ENCODE data around the gene CCND3.

CCND3 gene

DNA sequence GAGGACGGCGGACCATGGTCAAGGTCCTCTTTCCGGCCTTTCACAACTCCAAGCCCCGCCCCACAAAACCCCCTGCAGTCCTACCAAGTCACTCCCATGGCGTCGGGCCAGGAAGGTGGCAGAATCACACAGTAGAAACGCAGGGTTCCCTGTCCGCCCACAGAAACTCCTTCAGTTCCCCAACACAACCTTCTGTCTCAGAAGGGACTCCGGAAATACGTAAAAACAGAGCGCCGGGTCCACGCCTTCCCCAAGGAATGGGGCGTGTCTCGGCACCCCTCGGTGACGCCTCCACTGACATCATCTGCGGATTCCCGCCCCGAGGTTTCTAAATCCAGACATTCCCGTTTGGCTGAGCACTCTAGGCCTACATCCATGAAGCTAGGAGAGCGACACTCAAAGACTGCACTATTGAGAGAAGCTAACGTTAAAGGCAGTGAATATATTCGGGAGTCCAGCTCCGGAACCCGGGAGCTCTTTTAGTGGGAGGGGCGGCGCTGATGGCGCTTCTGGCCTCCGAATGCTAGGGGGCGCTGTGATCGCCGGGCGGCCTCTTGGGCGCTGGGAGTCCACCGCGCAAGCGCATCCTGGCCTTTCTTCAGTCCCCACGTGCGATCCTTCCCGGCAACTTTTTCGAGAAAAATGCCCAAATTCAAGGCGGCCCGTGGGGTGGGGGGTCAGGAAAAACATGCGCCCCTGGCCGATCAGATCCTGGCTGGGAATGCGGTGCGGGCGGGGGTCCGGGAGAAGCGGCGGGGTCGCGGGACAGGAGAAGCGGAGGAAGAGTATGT, 20.5 kb downstream of the CCND3 start, which contains the start of the genes BYSL and MED20:
Gene BYSL, plus strand, starts transcription at position 579 of the 791 bp plus-strand sequence. Its CDS starts 64 bp downstream, at position 643.
Gene MED20, minus strand, starts transcription at position 219 of the 791 bp plus-strand sequence. Its CDS starts 121 bp downstream, at position 98.
- DNase-seq = peak; percentile 96

DNA sequence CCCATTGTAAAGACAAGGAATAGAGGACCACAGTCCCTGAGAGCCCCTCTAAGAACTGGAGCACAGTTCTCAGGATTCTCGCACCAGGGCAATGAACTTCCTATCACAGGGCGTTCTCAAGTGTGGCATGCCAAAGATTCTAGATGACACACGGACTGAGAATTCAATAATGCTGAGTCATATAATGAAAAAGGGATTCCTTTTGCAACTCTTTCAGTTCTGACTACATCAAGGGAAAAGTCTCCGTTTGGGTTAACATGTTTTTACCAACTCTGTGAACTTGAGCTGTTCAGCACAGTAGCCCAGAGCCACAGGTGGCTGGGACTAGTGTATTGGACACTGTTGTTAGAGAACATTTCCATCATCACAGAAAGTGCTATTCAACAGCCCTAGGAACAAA, 24.1 kb downstream of the CCND3 start:
- peak; percentile 69 for DNase-seq

DNA sequence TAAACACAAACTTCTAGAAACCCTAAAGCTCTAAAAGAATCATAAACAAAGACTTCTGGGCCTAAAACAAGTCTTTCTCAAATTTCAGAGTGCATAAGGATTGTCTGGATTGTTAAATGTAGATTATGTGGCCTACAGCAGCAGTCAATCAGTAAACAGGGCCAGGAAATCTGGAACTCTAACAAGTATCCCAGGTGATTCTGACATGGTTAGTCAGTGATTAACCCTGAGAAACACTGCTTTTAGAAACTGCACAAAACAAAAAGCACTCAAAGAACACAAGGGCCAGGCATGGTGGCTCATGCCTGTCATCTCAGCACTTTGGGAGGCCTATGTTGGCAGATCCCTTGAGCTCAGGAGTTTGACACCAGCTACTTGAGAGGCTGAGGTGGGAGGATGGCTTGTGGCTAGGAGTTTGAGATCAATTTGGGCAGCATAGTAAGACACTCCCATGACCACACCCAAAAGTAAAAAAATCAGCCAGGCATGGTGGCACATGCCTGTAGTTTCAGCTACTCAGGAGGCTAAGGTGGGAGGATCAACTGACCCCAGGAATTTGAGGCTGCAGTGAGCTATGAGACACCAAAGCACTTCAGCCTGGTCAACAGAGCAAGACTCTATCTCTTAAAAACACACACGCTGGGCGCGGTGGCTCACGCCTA, 26.6 kb downstream of the CCND3 start:
- no peak for DNase-seq

DNA sequence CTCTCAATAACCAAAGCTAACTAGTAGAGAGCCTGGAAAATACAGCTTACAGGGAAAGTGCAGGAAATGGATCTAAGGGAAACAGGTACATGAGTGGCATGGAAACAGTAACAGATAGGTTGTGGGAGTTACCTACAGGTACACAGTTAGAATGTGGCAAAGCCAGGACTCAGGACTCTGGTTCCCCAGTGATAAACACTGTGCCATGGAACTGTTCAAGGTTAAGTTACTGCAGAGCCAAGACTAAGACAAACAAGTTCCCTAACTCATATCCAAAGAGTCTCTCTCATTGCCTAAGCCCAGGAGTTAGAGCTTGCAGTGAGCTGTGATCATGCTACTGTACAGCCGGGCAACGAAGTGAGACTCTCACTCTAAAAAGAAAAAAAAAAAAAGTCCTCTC, 27.3 kb downstream of the CCND3 start:
- DNase-seq = no peak

GRCh38 chr6:41909727-41910126, 31.9 kb downstream of the CCND3 start:
- no peak for DNase-seq

- DNase-seq = peak; percentile 54
Measured at GRCh38 chr6:41901882-41902519, 39.6 kb downstream of the CCND3 start.

GRCh38 chr6:41900861-41901260, 40.7 kb downstream of the CCND3 start:
- no peak for DNase-seq

GRCh38 chr6:41896281-41896680, 45.3 kb downstream of the CCND3 start:
- no peak for DNase-seq

GRCh38 chr6:41895300-41896233, 46.0 kb downstream of the CCND3 start, which contains the start of gene USP49:
Gene USP49, minus strand, starts transcription at chr6:41895375. Its CDS starts 88,392 bp downstream, at chr6:41806983.
- DNase-seq = peak; percentile 90

- no peak for DNase-seq
Measured at GRCh38 chr6:41894366-41895299, 47.0 kb downstream of the CCND3 start.

- no peak for DNase-seq
Measured at GRCh38 chr6:41892921-41893564, 48.6 kb downstream of the CCND3 start.

GRCh38 chr6:41887331-41887751, 54.3 kb downstream of the CCND3 start:
- DNase-seq = no peak

- no peak for DNase-seq
Measured at GRCh38 chr6:41885930-41886329, 55.7 kb downstream of the CCND3 start.

DNA sequence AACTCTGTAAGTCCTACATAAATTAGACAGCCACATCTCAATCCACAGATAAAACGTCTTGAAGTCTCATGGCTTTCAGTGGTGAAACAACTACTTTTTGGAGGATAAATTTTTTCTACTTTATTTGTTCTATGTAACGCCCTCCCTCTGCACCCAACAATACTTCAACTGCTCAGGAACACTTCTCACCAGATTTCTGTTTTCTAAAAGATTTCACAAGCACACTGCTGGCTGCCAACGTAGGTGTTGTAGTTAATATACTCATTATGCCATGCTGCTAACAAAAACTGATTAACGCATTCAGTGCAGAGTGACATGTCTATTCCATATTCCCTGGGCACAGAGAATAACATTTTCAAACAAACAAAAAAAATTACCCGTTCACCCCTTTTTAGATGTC, 56.7 kb downstream of the CCND3 start:
- no peak for DNase-seq

Measured in activated CD4-positive, alpha-beta T cell treated with anti-CD3 and anti-CD28 coated beads, Interleukin-2, amount 50 U/mL, for 16 hours (primary cell).